ENCODE measurements around the gene ATP9A. TPM values are rescaled to one million over a fixed set of nuclear protein-coding genes. Genes with fewer than 3 reads are reported as not detected.
A peak's percentile ranks its signal among the peaks of the same experiment; 100 is the strongest.

The ATP9A gene
- total RNA-seq, 1 donor from 2014 or later = 48.8 TPM

DNA sequence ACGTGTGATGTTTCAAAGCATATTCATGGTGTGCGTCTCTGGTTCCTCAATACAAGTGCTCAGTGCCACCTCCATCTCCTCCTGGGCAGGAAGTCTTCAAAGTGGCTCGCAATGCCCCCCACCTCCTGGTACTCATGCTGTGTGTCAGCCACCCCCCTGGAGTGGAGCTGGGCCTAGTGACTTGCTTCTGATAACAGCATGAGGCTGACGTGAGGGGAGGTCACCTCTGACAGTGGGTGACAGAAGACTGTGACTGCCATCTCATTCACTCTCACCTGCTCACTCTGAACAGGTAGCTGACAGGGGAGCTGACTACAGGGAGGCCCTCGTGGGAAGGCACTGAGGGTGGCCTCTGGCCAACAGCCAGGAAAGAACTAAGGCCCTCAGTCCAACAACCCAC, 133.3 kb downstream of the ATP9A start:
- DNase-seq (ENCODE audit: extremely low read depth, low read depth, low spot score) = no peak

DNA sequence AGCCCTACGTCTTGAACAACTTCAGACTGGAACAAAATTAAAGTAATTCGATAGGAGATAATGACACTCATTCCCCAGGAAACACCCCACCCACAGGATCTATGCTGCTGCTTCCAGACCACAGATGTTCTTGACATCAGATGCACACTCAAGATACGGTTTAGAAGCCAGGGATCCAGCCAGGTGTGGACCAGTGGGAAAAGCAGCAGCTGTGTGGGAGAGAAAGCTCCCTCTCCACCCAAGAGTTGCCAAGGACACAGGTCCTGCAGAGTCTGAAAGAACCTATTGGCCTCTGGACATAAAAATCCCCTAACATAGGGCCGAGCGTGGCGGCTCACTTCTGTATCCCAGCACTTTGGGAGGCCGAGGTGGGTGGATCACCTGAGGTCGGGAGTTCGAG, 133.9 kb downstream of the ATP9A start:
- DNase-seq (ENCODE audit: extremely low read depth, low read depth, low spot score) = no peak

GRCh38 chr20:51633430-51633829, 134.8 kb downstream of the ATP9A start:
- DNase-seq (ENCODE audit: extremely low read depth, low read depth, low spot score) = no peak

- no peak for DNase-seq (ENCODE audit: extremely low read depth, low read depth, low spot score)
Observed at GRCh38 chr20:51631953-51632352, 136.2 kb downstream of the ATP9A start.

GRCh38 chr20:51631011-51631950, 136.9 kb downstream of the ATP9A start:
- DNase-seq (ENCODE audit: extremely low read depth, low read depth, low spot score) = peak; percentile 100

- DNase-seq (ENCODE audit: extremely low read depth, low read depth, low spot score) = no peak
Observed at GRCh38 chr20:51629399-51630058, 138.7 kb downstream of the ATP9A start.

DNA sequence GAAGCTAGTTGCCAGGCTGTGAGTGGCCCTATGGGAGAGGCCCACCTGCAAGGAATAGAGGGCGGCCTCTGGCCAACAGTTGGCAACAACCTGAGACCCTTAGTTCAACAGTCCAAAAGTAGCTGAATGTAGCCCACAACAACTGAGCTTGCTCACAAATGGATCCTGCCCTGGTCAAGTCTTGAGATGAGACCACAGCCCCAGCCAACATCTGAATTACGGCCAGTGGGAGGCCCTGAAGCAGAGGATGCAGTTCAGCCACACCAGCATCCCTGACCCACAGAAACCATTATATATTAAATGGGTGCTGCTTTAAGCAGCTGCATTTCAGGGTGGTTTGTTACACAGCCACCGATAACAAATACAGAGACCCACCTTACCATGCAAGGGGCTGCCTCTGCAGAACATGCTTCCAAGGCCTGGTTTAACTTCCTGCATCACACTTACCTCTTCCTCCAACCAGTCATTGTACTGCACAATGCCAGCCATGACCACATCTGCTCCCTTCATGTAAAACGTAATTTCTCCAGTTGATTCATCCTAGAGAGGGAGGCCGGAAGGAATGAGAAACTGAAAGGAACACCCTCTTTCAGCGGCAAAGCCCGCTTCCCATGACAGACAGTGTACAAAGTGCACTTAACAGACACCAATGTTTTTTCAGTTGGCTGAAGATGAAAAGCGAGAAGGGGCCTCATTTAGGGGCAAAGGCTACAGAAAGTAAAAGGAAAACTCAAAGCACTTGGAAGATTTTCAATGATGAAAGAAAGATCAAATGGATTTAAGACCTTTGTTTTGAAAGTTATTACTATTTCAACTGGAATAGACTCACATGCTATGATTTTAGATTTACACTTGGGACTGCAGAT, 139.4 kb downstream of the ATP9A start:
- no peak for DNase-seq (ENCODE audit: extremely low read depth, low read depth, low spot score)

- DNase-seq (ENCODE audit: extremely low read depth, low read depth, low spot score) = no peak
Observed at GRCh38 chr20:51627586-51627985, 140.6 kb downstream of the ATP9A start.

DNA sequence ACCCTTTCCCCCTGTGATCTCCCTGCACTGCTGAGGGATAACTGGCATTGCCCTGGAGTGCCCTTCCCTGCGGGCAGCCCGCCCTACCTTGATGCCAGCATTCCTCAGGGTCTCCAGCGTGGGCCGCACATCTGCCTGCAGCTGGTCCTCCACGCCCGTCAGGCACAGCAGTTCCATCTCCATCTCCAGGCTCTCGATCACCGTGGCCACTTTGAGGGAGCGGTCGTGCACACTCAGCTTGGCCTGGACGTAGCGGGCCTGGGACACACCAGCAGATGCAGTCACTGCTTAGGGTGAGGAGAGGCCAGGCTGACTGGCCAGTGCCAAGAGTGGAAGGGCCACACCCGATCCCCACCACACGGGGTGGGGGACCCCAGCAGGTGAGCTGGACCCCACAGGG, 143.1 kb downstream of the ATP9A start:
- no peak for DNase-seq (ENCODE audit: extremely low read depth, low read depth, low spot score)

- no peak for DNase-seq (ENCODE audit: extremely low read depth, low read depth, low spot score)
Observed at GRCh38 chr20:51624157-51624731, 143.9 kb downstream of the ATP9A start.

- no peak for DNase-seq (ENCODE audit: extremely low read depth, low read depth, low spot score)
Observed at GRCh38 chr20:51623255-51623654, 144.9 kb downstream of the ATP9A start.

GRCh38 chr20:51622004-51622874, 146.0 kb downstream of the ATP9A start:
- DNase-seq (ENCODE audit: extremely low read depth, low read depth, low spot score) = no peak

- DNase-seq (ENCODE audit: extremely low read depth, low read depth, low spot score) = no peak
Observed at GRCh38 chr20:51620432-51620831, 147.8 kb downstream of the ATP9A start.

GRCh38 chr20:51616060-51616459, 152.1 kb downstream of the ATP9A start:
- DNase-seq (ENCODE audit: extremely low read depth, low read depth, low spot score) = no peak

GRCh38 chr20:51614687-51615086, 153.5 kb downstream of the ATP9A start:
- no peak for DNase-seq (ENCODE audit: extremely low read depth, low read depth, low spot score)

- no peak for DNase-seq (ENCODE audit: extremely low read depth, low read depth, low spot score)
Observed at GRCh38 chr20:51613580-51613979, 154.6 kb downstream of the ATP9A start.

GRCh38 chr20:51612896-51613295, 155.3 kb downstream of the ATP9A start:
- no peak for DNase-seq (ENCODE audit: extremely low read depth, low read depth, low spot score)

- no peak for DNase-seq (ENCODE audit: extremely low read depth, low read depth, low spot score)
Observed at GRCh38 chr20:51611625-51611890, 156.6 kb downstream of the ATP9A start.

GRCh38 chr20:51610761-51611624, 157.2 kb downstream of the ATP9A start:
- DNase-seq (ENCODE audit: extremely low read depth, low read depth, low spot score) = no peak
